NCI-H2029 treated with DMSO at 0.1 percent for 48 hours (cell line): ENCODE measurements around the gene ADAM12.

Experiments
- DNase-seq: peaks from one replicate; lab custom pipeline; 2025; lab: John Stamatoyannopoulos, UW

ADAM12 gene, protein sequence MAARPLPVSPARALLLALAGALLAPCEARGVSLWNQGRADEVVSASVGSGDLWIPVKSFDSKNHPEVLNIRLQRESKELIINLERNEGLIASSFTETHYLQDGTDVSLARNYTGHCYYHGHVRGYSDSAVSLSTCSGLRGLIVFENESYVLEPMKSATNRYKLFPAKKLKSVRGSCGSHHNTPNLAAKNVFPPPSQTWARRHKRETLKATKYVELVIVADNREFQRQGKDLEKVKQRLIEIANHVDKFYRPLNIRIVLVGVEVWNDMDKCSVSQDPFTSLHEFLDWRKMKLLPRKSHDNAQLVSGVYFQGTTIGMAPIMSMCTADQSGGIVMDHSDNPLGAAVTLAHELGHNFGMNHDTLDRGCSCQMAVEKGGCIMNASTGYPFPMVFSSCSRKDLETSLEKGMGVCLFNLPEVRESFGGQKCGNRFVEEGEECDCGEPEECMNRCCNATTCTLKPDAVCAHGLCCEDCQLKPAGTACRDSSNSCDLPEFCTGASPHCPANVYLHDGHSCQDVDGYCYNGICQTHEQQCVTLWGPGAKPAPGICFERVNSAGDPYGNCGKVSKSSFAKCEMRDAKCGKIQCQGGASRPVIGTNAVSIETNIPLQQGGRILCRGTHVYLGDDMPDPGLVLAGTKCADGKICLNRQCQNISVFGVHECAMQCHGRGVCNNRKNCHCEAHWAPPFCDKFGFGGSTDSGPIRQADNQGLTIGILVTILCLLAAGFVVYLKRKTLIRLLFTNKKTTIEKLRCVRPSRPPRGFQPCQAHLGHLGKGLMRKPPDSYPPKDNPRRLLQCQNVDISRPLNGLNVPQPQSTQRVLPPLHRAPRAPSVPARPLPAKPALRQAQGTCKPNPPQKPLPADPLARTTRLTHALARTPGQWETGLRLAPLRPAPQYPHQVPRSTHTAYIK

DNA sequence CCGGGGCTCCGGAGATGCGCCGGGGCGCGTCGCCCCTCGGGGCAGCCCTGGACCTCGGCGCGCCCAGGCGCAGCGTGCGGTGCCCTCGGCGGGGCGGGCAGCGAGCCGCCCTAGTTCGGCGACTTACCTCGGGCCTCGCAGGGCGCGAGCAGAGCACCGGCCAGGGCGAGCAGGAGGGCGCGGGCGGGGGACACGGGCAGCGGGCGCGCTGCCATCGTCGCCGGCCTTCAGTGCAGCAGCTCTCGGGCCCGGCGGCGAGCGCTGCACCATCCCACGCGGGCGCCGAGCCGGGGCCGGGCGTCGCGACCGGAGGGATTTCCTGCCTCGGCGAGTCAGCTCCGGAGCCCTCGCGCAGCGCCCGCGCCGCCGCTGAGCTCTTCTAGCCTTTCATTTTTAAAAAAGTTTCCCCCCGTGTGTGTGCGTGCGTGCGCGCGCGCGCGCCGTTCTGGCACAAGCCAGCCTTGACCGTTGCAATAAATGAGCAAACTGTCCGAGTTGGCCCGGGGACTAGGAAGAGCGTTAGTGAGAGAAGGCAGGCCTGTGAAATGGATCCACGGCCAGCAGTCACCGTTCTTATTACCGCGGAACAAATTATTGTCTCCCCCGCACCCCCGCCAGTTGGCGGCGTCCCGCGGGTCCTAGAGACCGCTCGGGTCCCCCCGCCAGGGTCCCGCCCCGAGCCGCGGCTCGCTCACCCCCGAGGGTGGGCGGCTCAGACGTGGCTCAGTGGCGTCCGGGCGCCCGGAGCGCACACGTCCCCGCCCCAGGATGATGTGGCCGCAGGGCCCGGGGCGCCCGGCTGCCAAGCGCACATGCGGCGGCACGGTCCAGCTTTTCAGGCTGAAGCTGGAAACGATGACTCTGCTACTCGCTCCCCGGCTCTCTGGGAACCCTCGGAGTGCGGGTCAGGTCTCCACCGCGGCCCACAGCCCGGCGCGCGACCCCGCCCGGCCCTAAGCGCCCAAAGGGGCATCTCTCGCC is at the start of gene ADAM12:
Gene ADAM12 (minus strand): TSS at position 547 of the 981 bp plus-strand sequence. CDS start 332 bp downstream, at position 215.
- DNase-seq = no peak

DNA sequence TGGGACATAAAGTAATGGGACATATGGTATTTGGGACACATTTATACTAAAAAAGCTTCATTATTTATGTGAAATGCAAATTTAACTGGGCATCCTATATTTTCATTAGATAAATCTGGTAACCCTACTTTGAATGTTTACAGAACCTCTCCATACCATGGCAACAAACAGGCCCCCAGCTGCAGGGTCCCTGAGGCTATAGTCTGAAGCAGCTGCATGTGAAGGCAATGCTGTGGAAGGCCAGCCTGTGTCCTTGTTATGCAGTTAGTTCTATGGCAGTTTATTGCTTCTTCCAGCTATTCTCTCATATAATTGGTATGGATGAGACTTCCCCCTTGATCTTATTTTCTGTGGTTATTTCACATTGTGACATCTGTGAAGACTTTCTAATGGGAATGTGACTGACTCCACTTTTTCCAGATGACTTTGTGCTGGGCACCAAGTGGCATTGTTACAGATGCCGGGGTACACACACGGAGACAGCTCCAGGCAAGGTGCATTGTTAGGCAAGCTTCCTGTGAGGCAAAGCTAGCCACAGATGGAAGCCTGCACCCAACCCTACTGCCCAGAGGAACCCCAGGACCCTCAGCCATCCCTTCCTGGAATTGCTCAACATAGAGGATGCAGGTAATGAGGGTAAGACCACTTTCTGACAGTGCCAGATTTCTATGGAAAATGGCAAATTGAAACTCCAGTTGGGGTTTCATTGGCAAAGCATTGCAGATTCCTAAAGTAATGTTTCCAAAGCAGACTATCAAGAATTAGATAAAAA is 49.5 kb upstream of the ADAM12 start:
- DNase-seq = no peak

DNA sequence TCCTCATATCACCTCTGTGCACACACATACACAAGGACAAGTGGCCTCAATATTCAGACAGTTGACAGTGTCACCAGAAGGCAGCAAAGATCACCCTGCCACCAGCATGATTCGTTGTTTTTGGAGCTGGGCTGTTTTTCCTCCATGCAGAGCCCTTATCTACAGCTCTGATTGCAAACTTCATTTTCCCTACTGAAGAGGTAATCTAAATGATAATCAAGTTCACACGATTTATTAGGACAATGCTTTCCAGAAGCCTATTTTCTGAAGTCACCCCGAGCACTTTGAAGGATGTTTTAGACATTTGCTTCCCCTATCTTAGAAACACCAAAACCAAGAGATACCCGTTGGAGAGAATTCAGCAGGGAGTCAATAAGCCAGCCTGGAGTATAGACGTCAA is 46.0 kb upstream of the ADAM12 start:
- no peak for DNase-seq

DNA sequence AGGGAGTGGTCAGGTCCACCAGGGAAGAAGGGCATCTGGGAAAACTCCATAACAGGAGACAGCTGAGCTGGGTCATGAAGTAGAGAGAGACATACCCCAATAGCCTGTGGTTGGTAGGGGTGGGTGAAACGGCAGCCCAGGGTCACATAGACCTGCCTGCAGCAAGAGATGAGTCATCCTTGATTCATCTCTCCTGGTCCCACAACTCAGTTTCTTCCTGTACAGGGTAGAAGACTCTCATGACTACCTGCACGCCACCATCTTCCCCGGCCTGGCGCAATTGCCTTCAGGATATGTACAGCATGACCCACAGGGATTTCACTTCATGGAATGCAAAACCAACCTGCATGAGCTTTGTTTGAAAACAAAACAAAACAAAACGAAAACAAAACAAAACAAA is 45.1 kb upstream of the ADAM12 start:
- no peak for DNase-seq

DNA sequence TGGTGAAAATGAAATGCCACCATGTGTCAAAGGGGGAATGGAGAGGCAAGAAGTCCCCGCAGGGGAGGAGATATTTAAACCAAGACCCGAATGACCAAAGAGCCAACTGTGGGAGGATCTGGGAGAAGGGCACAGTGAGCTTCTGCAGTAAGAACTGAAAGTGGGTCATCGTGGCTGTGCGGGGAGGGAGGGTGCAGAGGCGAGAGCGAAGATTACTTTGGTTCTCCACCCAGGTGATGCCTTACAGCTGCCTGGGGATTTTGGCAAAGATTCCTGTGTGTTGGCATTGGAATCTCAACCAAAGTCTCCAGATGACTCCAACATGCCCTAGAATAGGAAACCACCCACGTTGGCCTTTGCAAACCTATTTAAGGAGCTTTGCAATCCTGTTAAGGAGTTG is 44.2 kb upstream of the ADAM12 start:
- no peak for DNase-seq

DNA sequence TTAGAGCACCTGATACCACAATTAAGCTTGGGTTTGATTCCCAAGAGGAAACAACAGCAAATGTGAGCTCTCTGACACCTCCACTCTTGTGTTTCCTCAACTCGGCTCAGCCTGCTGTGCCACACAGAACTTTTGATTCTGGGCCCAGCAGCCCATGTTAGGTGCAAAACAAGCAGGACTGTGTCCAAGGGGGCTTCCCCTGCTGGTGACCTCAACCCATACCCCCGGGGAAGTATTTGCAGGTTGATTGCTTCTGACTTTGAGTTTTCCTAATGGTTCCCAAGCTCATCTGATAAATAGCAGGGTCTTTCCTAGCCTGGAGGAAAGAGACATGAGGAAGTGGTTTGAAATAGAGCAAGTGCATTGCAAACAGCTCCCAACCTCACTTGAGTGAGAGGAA is 43.5 kb upstream of the ADAM12 start:
- no peak for DNase-seq

DNA sequence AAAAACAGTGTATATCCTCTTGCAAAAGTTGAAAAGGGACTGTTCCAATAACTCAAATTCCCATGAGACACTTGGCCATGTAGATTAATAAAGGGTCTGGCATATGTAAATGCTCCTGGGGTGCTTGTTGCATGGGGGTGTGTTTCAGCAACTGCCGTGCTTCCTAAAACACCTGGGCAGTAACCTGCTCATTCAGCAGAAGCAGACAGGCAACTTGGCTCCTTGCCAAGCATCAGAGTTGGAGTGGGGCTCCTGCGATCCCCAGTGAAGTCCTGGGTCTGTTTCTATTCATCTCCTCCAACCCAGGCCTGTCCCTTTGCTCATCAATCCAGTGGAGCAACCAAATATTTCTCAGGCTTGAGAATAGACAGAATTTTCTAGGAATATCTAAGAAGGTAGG is 42.2 kb upstream of the ADAM12 start:
- DNase-seq = no peak

DNA sequence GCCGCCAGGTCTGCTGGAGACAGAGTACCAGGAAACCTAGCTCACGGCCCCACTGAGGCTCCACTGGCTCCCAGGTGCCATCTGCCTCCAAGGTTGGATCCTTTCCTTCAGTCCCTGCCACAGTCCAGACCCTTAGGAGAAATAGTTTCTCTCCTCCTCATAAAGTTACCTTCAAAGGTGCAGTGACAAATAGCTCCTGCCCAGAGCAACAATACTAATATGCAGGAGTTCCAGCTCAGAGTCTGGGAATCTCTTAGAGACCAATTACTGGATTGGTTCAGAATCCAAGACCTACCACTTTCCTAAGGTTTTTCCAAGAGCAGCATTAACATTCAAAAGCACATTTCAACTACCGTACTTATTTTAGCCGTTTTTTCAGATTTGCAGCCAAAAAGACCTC is 41.0 kb upstream of the ADAM12 start:
- DNase-seq = no peak

DNA sequence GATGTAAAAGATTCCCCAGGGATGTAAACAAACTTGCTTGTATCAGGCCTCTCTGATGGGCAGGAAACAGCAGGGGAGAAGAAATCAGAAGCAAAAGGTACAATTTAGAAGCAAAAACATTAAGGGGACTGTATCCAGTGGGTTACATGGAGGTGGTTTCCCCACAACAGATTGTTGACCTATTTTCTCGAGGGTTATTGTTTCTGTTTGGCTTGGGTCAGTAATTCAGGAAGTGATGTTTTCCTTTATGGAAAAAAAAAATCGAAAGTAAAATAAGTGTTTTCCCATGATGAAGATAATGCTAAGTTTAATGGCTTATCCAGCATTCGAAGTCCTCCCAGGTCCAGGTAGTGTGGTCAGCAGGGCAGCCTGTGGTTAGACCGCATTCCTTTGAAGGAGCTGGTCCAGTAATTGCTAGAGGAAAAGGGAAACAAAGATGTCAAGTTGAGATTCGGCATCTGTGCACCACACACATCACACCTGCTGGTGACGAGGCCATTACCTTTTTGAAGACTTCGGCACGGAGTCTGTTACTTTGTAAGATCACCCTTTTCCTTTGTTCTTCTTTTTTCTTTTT is 37.3 kb upstream of the ADAM12 start:
- no peak for DNase-seq

DNA sequence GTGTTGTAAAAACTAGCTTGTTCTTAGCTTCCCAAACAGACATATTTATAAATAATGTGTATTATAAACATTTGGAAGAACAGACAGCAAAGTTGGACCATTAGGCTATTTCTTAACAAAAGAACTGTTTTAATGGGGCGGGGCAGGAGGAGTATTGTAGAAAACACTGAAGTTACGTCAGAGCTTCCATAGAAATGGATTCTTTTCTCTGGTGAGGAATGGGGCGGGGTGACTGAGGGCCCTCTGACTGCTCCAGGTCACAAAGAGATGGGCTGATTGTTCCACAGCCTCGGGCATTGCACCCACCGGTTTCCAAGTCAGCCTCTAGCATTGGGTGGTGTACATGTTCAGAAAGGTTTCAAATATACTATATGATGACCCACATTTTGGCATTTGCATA is 36.8 kb upstream of the ADAM12 start:
- DNase-seq = no peak

DNA sequence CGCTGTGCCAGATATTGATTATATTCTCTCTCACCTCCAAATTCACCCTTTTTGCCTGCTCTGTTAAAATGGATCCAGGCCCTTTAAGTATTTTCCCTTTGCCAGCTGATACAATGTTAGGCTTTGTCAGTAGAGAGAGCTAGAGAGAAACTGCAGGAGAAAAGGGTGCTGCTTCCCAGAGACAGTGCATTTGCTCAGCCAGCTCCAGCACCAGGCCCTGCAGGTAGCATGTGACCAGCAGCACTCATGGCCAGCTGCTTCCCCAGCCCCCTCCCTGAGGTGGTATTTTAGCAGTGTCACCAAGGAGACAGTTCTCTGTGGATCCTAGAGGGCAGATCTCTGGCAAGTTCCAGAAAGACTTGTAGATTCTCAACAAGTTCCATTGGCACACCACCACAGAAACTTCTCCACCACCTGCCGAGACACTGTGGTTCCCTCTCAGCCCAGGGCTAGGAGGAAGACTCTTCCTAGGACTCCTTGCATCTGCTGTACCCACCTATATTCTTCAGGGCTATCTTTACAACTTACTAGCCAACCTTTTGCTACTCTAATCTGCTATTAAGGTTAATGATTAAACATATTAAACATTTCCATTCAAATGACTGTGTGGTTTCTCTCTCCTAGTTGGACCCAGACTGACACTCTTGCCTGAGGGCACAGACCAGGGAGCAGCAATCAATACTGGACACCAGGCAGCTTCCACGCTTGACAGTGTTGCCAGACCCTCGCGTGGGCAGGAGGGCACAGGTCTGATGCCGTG is 35.6 kb upstream of the ADAM12 start:
- no peak for DNase-seq

DNA sequence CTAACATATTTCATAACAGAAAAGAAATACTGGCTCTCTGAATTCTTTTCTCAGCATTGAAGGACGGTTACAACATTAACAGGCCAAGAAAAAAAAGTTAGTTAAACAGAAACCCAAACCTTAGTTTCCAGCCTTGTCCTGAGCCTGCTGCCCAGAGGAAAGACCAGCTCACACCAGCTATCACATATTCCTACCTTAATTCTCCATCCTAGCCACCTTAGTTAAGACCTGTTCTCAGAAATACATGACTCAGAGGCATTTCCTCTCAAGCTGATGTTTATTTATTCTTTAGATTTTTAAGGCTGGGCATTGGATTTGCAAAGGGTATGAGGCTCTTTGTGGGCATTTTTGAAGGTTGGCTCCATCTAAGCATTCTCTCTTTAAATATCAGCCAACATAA is 34.3 kb upstream of the ADAM12 start:
- no peak for DNase-seq

DNA sequence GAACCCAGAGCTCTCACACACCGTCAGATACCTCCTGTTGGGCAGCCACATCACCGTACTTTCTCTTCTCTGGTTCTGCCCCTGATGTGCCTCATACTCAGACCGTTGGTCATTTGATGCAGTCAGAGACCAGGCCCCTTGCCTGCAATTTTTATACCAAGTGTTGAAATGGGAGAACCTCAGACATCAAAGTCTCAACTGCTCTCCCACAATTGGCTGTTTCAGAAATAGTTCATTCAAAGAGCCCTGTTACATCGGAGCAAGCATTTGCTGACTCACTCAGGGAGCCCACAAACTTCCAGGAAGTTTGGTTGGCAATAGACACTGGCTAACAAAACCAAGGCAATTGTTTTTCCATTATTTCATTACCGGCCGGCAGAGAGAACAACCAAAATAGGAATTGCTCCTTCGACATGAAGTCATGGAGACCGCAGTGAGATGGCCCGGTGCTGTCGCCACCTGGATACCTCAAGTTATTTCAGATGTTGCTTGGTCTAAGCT is 33.5 kb upstream of the ADAM12 start:
- DNase-seq = no peak

DNA sequence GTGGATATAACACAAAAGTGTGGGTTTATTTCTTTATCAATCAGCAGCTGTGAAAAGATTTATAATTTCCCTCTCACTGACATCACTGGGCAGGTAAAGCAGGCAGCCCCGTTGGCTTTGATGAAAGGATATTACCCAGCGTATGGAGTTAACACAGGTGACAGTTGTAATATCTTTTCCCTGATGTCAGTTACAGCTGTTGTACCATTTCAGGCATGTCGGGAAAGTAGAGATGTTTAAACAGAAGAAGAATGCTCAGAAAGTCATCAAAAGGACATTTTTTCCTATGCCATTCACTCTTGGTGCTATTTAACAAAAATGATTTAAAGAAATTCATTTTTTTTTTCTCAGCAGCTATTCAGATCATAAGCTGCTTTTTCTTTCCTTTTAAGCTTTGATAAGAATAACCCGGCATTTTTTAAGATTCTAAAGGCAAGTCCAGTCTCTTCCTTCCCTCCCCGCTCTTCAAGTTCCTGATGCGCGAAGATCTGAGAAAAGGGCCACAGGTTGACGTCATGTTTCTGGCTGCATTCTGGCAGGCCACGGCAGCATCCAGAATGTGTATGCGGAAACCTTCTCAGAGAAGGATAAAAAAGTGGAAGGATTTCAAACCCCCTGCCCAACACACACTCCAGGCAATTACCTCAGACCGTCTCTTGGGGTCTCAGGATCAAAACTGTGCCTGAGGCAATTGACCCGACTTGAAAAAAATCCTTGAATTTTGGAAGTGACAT is 32.5 kb upstream of the ADAM12 start:
- no peak for DNase-seq

DNA sequence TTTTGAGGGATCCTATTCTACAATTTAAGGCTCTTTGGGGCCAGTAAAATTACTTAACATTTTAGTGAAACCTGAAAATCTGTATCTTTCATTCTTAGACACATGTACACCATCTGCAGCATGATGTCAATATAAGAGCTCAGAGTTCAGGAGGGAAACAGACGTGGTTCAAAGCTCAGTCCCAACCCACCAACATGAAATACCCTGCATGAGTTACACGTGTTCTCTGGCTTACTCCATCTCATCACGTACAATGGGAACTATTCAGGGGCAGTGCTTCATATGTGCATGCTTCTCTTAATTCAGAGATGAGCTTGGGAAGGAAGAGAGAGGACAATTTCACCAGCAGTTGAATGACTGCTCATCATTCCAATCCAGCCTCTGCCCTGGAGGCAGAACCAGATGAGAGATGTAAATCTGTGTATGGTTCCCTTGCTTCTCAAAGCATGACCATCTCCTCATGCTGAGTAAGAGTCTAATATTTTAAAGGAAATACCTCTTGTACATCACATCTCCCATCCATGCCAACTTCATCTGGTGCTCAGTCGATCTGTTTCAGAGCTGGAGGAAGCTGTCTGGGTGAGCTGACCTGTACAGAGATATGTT is 29.0 kb upstream of the ADAM12 start:
- DNase-seq = no peak

DNA sequence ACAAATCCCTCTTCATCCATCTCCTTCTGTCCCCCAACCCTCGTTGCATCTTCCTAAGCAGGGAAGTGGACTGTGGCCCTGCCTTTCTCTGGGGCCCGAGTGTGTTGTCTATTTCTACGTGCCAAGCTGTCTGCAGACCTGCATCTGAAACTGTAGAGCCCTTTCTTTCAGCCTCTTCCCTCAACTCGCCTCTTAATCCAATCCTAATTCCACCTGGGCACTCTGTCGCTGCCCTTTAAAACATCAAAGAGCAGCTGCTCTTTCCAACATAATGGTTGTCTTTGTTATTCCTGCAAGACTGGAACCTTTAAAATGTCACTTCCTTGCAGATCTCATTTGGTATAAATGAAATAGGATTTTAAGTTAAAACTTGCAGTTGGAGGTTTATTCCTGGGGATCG is 21.5 kb upstream of the ADAM12 start:
- no peak for DNase-seq

DNA sequence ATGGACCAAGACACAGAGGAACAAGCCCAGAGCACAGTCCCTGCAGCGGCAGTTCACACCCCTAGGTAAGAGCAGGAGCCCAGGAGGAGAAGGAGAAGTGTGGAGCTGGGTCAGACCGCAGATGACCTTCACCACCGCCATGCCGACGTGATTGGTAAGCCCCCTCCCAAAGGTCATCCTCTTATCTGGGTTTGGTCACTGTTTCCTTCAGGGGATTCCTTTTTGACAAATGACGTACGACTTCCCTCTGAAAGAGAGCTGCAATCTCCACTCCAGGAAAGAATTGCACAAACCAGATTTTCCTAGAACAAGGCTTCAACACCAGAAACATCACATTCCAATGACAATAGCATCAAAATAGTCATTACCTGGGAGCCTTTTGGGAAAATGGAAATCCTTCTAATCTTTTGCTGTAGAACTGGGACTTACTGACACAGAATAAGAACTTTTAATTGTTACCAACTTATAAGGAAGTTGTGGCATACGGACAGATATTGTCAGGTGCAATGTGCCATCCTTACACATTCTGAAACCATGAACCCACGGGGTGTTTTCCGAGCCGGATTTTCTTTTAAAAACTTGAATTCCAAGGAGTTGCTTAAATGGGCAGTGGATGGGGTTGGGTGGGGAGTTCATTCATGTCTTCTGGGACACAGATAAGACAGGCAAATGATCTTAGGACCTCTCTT is 20.8 kb upstream of the ADAM12 start:
- DNase-seq = no peak

DNA sequence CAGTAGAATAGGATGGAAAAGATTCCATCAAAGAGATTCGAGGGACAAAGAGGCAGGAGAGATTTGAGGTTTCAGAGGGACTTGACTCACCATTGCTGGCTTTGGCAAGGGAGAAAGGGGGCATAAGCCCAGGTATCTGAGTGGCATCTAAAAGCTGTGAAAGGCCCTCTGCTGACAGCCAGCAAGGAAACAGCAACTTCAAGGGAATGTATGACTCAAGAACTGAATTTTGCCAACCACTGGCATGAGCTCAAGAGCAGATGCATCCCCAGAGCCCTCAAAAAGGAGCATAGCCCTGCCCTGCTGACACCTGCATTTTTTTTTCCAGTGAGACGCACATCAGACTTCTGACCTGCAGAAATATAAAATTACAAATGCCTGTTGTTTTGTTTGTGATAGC is 19.6 kb upstream of the ADAM12 start:
- DNase-seq = no peak
